ENCODE results near the gene THRB. TPM values are rescaled to one million over a fixed set of nuclear protein-coding genes. Genes with fewer than 3 reads are reported as not detected.

THRB gene
- polyA plus RNA-seq, 1 of the 3 experiments (the other 2 are of a cell fraction): 0.02 TPM

GRCh38 chr3:24375947-24376384 is 118.7 kb downstream of the THRB start:
- 69% methylated on average over 3 of the region's 3 CpGs for WGBS (ENCODE audit: low lambda C conversion rate)
- H3K27me3 ChIP-seq (ENCODE audit: insufficient read depth): no peaks in the 10 kb centered on the region

GRCh38 chr3:24374801-24375200 is 119.8 kb downstream of the THRB start:
- H3K4me1 ChIP-seq (ENCODE audit: control insufficient read depth in 1 of 2, insufficient read depth in 2 of 2, low read depth in 1 of 2, low read length in 1 of 2): no peaks in the 10 kb centered on the region
- no peak overlapping the region for H3K4me3 ChIP-seq (ENCODE audit: low read depth in 2 of 2, low read length in 1 of 2)
- TF ChIP-seq TAF1 (IDR thresholded peaks at IDR 0.05; ENCODE audit: borderline replicate concordance, low read depth, low read length) (no peak), MEF2A (IDR thresholded peaks at IDR 0.05; ENCODE audit: borderline replicate concordance, low read depth) (no peak), MAX (IDR thresholded peaks at IDR 0.05; ENCODE audit: low read depth) (no peak), EP300 (IDR thresholded peaks at IDR 0.05; ENCODE audit: borderline replicate concordance in 1 of 2, low read depth in 1 of 2, low read length in 1 of 2) (no peak), NRF1 (IDR thresholded peaks at IDR 0.05; ENCODE audit: low read depth, low read length) (no peak), RCOR1 (IDR thresholded peaks at IDR 0.05; ENCODE audit: low read length) (no peak), SIN3A (IDR thresholded peaks at IDR 0.05; ENCODE audit: borderline replicate concordance, low read depth, low read length) (no peak), PBX3 (IDR thresholded peaks at IDR 0.05) (no peak), TCF12 (IDR thresholded peaks at IDR 0.05) (no peak), YY1 (IDR thresholded peaks at IDR 0.05; ENCODE audit: low read depth) (no peak), FOSL2 (IDR thresholded peaks at IDR 0.05; ENCODE audit: borderline replicate concordance, low read depth) (no peak)
- H3F3A ChIP-seq (replicated peaks; ENCODE audit: insufficient read depth): no peaks in the 10 kb centered on the region
- no peak overlapping the region for H3K4me2 ChIP-seq
- H2AFZ ChIP-seq (ENCODE audit: low read depth): no peak overlapping the region
- 71% methylated on average over 1 of the region's 1 CpG for WGBS (ENCODE audit: low lambda C conversion rate)
- H3K9me2 ChIP-seq: no peaks in the 10 kb centered on the region
- no peak overlapping the region for H3K27ac ChIP-seq (ENCODE audit: low read depth in 2 of 2, low read length in 1 of 2)
- POLR2A ChIA-PET: no interaction called here
- H4K20me1 ChIP-seq (ENCODE audit: insufficient read depth): no peaks in the 10 kb centered on the region
- no peaks in the 10 kb centered on the region for H3K9me3 ChIP-seq
- H3K79me2 ChIP-seq (ENCODE audit: insufficient read depth): no peaks in the 10 kb centered on the region
- no peaks in the 10 kb centered on the region for H3K36me3 ChIP-seq (replicated peaks in 1 of 2; ENCODE audit: control insufficient read depth in 1 of 2, insufficient read depth in 2 of 2, low read length in 1 of 2)
- no peak overlapping the region for H3K9ac ChIP-seq
- H3K27me3 ChIP-seq (ENCODE audit: insufficient read depth): no peaks in the 10 kb centered on the region
- no peak for DNase-seq
- CTCF ChIA-PET: no interaction called here

More at GRCh38 chr3:24375947-24376384, 118.7 kb downstream of the THRB start:
- Histone ChIP-seq H3K9me3 (no peaks in the 10 kb centered on the region), H3K4me2 (no peak overlapping the region), H2AFZ (ENCODE audit: low read depth) (no peak overlapping the region), H3K36me3 (replicated peaks in 1 of 2; ENCODE audit: control insufficient read depth in 1 of 2, insufficient read depth in 2 of 2, low read length in 1 of 2) (no peaks in the 10 kb centered on the region), H3K27ac (ENCODE audit: low read depth in 2 of 2, low read length in 1 of 2) (no peak overlapping the region), H4K20me1 (ENCODE audit: insufficient read depth) (no peaks in the 10 kb centered on the region), H3K4me3 (ENCODE audit: low read depth in 2 of 2, low read length in 1 of 2) (no peak overlapping the region), H3K4me1 (ENCODE audit: control insufficient read depth in 1 of 2, insufficient read depth in 2 of 2, low read depth in 1 of 2, low read length in 1 of 2) (no peaks in the 10 kb centered on the region), H3F3A (replicated peaks; ENCODE audit: insufficient read depth) (no peaks in the 10 kb centered on the region), H3K9me2 (no peaks in the 10 kb centered on the region), H3K9ac (no peak overlapping the region), H3K79me2 (ENCODE audit: insufficient read depth) (no peaks in the 10 kb centered on the region)
- no peak for DNase-seq
- TF ChIP-seq FOXJ3 (CRISPR knock-in tag; IDR thresholded peaks at IDR 0.05) (no peak), GATA2 (CRISPR knock-in tag; IDR thresholded peaks at IDR 0.05) (no peak), PBX3 (IDR thresholded peaks at IDR 0.05) (no peak), FOSL2 (IDR thresholded peaks at IDR 0.05; ENCODE audit: borderline replicate concordance, low read depth) (no peak), RFX5 (IDR thresholded peaks at IDR 0.05; ENCODE audit: low read length) (no peak), FOXM1 (IDR thresholded peaks at IDR 0.05; ENCODE audit: low read depth) (no peak)
- TF ChIP-seq, protein P1, sequence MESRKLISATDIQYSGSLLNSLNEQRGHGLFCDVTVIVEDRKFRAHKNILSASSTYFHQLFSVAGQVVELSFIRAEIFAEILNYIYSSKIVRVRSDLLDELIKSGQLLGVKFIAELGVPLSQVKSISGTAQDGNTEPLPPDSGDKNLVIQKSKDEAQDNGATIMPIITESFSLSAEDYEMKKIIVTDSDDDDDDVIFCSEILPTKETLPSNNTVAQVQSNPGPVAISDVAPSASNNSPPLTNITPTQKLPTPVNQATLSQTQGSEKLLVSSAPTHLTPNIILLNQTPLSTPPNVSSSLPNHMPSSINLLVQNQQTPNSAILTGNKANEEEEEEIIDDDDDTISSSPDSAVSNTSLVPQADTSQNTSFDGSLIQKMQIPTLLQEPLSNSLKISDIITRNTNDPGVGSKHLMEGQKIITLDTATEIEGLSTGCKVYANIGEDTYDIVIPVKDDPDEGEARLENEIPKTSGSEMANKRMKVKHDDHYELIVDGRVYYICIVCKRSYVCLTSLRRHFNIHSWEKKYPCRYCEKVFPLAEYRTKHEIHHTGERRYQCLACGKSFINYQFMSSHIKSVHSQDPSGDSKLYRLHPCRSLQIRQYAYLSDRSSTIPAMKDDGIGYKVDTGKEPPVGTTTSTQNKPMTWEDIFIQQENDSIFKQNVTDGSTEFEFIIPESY (IDR thresholded peaks at IDR 0.05; ENCODE audit: borderline replicate concordance, low read depth): no peak
- POLR2A ChIA-PET: no interaction called here
- CTCF ChIA-PET: interaction anchor here (1.5 kb wide), 1 partner anchor 19 kb away, joined by 3 read pairs; no protein-coding TSS in a partner anchor
